HG03064 (cell line): Measurements from ENCODE around the gene ADGRG3.

Source experiments
- ATAC-seq: cut with Tn5 transposase; IDR thresholded peaks from one replicate; pipeline ENCODE4 v1.9.1; 2021; ENCODE audit warnings: low read depth; ENCODE audit not compliant: unreplicated experiment

The ADGRG3 gene, protein sequence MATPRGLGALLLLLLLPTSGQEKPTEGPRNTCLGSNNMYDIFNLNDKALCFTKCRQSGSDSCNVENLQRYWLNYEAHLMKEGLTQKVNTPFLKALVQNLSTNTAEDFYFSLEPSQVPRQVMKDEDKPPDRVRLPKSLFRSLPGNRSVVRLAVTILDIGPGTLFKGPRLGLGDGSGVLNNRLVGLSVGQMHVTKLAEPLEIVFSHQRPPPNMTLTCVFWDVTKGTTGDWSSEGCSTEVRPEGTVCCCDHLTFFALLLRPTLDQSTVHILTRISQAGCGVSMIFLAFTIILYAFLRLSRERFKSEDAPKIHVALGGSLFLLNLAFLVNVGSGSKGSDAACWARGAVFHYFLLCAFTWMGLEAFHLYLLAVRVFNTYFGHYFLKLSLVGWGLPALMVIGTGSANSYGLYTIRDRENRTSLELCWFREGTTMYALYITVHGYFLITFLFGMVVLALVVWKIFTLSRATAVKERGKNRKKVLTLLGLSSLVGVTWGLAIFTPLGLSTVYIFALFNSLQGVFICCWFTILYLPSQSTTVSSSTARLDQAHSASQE

DNA sequence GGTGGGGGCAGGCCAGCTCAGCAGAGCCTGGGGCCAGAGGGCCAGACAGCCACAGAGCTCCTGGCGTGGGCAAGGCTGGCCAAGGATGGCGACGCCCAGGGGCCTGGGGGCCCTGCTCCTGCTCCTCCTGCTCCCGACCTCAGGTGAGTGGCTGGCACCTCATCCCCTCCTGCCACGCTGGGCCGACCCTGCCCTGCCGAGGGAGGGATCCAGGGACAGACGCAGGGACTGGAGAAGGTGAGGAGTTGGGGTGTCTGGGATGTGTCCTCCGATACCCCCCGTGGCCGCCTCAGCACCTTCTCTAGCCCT, at the start of gene ADGRG3:
Gene ADGRG3 (plus strand): TSS at position 44 of the 309 bp plus-strand sequence. CDS start 42 bp downstream, at position 86.
- no peak for ATAC-seq

DNA sequence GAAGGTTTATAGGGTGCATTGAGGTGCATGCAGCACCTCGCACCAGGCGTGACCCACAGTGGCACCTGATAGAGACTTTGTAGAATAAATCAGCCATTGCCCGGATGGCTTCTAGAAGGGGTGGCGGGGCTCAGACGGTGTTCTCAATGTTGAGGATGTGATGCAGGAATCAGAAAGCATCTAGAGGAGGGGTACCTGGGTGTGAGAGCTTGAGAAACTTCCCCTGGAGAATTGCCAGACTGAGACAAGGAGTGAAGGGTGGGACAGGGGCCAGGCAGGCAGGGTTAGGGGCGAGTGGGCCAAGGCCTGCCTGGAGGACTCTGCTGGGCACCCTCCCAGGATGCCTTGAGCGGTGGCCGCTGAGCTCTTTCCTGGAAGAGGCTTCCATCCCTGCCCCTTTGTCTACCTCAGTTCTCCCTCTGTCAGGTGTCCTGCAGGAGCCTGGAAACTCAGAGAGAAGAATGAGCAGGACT, 48.9 kb upstream of the ADGRG3 start:
- ATAC-seq, result no peak

DNA sequence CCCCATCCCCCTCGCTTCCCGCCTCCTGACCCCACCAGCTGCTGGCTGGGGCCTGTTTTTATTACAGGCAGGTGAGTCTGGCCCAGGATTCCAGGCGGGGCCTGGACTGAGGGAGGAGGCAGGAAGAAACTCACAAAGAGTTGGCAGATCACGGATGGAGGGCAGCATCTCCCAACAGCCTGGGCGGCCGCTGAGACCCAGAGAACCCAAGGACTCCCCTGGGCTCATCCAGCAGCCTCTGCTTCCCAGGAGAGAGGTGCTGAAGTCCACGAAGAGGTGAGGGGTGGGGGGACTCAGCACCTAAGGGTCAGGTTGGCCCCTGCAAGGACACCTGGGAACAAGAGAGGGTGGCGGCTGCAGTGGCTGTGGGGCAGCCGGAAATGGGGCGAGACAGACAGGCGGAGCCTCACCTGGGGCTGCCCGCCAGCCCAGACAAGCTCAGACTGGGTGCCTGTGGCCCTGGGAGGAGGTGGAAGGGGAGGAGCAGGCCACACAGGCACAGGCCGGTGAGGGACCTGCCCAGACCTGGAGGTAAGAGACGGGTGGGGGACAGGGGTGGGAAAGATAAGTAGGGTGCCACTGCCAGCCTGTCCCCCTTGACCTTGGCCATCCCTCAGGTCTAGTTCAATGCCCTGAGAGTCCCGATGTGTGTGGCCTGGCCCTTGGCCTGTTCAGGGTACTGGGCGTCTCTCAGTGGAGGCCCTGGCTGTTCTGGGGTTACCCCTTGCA, 48.3 kb upstream of the ADGRG3 start:
- no peak for ATAC-seq

DNA sequence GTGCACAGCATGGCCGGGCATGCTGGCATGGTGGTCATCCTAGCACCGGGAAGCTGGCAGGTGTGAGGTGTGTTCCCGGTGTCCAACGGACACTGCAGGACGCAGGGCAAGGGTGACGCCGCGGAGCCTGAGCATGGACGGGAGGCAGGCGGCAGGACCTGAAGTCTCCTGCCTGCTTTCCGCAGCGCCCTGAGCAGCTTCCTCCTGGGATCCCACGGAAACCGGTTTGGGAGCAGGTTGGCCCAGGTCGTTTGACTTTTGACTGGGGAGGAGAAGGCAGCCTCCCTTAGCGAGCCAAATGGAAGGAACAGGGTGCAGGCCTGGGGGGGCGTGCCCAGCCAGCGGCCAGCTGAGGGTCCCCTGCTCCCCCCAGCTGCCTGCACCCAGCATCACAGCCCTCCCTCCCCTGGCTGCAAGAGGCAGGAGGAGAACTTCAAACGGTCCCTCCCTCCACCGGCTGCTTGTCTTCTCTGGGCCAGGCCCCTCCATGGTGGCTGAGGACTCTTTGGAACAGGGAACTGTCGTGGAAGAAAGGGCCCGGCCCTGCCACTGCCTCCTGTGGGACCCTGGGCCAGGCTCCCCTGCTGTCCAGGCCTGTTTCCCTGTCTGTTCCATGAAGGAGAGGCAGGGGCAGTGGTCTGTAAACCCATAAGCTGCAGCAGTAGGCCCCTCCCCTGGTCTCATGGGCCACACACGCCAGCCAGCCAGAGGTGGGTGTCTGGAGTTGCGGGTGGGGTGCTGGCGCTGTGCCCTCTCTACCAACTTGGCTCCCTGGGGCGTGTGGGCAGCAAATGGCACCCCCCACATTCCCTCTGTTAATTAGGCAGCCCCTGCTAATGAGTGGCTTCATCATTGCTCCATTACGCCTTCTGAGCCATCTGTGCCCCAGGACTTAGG, 47.5 kb upstream of the ADGRG3 start:
- ATAC-seq, result no peak

DNA sequence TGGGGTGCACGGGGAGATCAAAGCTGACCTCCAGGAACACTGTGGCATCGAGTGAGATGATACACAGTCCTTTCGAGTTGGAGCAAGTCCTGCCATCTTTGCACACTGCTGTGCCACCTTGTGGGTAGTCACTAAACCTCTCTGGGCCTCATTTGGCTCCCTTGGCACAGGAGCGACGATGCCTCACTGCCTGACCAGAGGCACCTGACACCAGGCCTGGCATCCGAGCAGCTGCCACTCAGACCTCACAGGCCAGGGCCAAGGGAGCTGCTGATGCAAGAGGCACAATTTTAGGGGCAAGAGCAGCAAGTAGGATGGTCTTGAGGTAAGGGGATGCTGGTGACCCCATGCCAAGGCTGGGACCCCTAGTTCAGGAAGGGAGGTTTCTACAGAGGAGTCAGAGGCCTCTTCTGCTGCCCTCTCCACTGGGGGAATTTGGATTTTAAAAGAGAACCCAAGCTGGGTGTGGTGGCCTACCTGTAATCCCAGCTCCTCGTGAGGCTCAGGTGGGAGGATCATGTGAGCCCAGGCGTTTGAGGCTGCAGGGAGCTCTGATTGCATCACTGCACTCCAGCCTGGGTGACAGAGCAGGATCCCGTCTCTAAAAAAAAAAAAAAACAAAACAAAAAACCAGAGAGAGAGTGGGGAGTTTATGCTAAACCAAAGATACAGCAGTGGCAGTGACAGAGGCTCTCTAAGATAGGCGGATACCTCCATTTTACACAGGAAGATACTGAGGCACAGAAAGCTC, 46.4 kb upstream of the ADGRG3 start:
- no peak for ATAC-seq

DNA sequence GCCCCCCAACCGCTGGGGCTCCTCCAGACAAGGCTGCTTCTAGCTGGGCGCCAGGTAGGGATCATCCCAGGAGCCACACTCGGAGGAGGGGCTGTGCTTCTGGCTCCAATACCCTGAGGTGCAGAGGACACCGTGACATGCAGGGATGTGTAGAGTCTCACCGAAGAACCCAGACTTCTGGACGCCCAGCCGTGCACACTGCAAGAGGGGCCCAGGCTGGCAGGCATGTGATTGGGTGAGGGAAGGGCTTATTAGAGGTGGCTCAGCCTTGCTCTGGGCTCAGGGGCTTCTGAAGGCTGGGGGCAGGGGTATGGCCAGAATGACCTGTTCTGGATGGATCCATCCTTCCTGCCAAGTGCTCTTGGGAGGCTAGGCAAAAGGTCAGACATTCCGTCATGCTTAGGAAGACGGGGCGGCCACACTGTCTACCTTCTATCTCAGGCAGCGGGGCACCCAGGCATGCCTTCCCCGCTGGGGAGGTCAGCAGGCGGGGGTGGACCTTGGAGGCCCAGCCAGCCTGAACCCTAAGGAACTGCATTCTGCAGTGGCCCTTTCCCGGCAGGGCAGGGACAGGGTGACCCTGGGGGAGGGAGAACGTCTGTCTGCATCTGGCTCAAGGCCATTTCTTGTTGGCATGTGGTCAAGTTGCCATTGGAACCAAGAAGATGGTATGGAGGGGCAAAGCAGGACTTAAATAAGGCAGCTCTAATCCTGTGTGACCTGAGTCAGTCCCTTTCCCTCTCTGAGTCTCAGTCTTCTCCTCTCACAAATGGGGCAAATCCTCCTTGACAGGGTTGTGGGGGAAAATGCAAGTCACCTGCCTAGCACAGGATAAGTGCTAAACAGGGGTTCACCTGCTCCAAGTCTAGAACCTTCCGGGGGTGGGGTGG, 45.5 kb upstream of the ADGRG3 start:
- no peak for ATAC-seq

DNA sequence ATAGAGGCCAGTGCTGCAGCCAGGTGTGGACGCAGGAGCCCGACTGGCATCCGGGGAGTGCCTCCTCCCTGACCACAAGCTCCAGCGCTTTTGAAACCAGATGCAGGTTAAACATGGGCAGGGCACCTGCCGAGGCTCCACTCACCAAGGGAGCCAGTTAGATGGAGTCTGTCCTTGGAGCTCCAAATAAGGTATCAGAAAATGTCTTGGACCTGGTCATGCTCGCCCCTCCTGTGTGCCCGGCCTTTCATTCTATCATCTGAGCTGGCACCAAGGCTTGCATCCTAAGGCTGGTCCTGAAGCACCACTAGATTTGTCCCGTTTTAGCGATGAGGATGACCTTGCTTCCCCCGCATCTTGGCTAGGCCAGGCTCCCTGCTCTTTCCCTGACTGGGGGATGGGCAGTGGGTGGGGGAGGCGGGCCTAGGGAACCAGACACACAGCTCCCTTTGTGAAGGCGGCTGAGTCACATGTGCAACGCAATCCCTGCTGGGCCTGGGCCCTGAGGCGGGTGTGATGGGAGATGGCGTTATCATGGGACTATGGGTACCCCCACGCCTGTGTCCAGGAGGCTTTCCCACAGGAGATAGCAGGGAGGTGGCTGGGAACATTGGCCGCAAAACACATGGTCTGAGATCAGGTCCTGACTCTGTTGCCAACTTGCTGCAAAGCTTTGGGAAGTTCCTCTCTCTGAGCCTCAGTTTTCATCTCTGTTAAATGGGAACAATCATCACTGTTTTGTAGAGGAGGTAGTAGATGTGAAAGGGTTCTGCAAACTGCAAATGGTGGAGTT, 44.7 kb upstream of the ADGRG3 start:
- no peak for ATAC-seq

DNA sequence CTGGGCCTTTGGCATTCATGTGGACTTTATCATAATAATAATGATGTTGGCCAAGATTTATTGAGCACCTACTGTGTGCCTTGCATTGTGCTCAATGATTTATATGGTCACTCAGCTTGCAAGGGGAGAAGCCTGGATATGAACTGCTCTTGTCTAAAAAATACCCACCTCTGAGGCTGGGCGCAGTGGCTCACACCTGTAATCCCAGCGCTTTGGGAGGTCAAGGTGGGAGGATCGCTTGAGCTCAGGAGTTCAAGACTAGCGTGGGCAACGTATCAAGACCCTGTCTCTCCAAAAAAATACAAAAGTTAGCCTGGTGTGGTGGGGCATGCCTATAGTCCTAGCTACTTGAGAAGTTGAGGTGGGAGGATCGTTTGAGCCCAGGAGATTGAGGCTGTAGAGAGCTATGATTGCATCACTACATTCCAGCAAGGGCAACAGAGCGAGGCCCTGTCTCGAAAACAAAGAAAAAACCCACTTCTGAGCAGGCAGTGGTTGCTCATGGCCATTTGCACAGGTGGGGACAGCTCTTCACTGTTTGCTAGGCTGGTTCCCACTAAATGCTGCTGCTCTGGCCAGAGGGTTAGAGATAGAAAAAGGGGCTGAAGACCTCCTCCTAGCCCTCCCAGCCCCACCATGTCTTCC, 43.9 kb upstream of the ADGRG3 start:
- ATAC-seq, result no peak

DNA sequence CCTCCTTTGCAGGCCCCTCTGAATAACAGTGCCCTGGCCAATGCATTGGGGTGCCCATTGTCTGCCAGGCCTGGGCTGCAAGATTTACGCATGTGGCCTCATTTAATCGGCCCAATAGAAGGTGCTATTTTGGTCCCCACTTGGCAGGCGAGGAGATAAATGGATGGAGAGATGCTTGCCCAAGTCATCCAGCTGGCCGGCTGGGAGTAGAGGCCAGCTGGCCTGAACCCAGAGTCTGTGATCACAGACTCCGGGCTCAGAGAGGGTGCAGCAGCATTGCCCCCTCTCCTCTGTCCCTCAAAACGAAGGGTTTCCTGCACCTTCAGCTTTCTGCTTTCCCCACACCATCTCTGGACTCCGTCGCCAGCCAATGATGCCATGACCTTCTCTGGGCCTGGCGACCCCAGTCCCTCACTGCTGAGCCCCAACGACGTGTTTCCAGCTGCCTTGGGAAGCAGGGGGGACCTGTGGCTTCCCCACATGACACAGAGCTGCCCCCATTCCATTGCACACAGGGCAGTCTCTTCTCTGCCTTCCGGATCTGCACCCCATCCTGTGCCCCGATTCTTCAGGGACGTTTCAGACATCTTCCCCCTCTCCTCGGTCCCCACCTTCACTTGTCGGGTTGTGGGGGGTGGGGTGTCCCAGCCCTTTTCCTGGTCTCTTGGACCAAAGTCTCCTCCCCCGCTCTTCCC, 43.2 kb upstream of the ADGRG3 start:
- ATAC-seq, result no peak

DNA sequence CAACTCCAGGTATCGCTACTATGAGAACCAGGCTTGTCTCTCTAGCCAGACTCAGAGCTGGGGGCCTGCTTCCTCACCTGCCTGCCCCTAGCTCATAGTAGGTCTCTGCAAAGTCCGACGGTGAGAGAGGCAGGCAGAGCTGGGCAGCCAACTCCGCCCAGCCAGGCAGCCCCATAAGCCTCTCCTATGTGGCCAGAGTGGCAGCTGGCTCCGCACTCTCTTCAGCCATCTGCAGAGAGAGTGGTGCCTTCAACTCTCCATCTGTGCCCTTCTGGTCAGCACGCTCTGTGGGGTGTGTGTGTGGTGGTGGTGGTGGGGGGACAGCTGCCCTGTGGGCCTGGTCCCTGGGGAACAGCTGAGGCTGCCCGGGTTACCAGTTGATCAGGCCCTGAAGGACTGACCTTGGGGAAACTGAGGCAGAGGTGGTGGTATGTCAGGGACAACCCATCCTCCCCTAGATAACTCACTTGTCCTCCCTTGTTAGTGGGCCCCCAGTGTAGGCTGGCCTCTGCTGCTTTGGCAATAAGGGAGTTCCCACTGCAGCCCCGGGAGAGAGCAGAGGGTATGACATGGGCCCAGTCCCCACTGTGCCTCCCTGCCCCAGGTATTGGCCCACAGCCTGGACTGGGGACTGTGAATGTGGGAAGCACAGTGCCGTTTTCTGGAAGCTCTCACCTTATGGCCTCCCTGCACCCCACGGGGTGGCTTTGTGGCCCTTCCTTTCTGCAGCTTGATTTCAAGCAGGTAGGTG, 41.5 kb upstream of the ADGRG3 start:
- no peak for ATAC-seq

DNA sequence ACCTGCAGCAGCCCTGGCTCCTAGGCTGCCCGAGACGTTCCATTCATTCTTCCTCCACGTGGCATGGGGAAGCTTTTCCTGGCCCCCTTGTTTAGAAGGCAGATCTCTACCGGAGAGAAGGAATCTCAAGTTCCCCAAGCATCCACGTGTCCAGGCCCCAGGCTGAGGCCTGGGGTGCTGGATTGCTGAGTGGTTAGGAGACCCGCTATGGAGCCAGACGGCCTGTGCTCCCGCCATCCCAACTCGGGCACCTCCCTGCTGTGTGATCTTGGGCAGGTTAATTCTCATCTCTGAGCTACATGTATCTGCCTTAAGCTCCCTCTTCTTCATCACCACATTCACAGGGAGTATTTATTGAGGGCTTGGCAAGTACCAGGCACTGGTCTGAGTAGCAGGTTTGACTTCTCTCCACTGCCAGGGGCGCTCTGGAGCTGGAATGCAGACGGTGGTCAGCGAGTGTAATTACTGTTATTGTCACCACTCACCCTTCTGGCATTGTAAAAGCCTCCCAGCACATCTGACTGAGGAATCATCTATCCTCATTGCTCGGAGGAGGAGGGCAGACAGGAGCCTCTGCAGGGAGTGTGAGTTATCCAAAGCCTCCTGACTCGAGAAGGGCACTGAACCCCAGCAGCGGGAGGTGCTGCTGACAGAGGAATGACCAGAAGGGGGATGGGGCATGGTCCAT, 40.8 kb upstream of the ADGRG3 start:
- no peak for ATAC-seq

DNA sequence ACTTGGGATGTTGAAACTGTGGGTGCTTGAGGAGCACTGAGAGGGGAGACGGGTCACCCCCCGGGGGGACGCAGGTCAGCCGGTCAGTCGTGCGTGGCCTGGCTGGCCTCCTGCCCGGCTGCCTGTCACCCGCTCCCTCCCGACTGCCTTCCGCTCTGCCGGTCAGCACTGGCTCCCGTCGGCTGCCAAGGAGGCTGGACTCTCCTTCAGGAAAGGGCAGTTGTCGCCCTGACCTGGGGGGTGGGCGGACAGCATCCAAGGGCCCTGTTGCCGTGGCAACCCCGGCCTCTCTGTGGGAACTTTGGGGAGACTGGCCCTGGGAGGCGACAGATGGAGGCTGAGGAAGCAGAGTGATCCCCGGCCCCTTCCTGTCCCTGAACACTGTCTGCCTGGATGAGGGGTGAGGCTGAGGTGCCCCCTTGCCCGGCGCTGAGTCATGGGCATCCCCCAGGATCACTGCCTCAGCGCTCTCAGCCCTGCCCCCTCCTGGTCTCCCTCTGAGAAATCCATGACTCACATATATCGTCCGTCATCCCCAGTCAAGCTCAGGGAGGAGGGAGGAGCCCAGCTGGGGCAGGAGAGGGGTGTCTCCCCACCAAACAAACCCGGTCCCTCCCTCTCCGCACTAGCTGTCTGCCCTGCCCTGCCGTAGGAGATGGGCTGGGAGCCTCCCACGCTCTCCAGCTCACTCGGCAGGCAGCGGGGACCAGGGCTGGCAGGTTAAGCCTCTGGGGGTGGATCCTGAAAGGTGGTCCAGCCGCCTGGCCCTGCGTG, 39.9 kb upstream of the ADGRG3 start, which contains the start of gene ADGRG1:
Gene ADGRG1 (plus strand): TSS at position 623 of the 774 bp plus-strand sequence. CDS start 21,658 bp downstream, outside the sequence.
- ATAC-seq, result no peak

DNA sequence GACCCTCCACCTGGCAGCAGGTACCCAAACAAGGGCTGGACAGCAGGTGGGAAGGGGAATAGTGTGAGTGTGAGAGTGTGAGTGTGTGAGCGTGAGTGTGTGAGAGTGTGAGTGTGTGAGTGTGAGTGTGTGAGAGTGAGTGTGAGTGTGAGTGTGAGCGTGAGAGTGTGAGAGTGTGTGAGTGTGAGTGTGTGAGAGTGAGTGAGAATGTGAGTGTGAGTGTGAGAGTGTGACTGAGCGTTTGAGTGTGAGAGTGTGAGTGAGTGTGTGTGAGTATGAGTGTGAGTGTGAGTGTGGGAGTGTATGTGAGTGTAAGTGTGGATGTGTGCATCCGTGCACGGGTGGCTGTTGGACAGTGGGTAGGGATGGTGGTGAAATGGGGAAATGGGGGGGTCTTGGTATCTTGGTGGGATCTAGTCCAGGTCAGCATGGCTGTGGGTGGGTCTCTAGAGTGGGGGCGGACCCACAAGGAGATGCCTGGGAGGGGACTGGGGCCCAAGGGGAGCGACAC, 39.3 kb upstream of the ADGRG3 start:
- no peak for ATAC-seq

DNA sequence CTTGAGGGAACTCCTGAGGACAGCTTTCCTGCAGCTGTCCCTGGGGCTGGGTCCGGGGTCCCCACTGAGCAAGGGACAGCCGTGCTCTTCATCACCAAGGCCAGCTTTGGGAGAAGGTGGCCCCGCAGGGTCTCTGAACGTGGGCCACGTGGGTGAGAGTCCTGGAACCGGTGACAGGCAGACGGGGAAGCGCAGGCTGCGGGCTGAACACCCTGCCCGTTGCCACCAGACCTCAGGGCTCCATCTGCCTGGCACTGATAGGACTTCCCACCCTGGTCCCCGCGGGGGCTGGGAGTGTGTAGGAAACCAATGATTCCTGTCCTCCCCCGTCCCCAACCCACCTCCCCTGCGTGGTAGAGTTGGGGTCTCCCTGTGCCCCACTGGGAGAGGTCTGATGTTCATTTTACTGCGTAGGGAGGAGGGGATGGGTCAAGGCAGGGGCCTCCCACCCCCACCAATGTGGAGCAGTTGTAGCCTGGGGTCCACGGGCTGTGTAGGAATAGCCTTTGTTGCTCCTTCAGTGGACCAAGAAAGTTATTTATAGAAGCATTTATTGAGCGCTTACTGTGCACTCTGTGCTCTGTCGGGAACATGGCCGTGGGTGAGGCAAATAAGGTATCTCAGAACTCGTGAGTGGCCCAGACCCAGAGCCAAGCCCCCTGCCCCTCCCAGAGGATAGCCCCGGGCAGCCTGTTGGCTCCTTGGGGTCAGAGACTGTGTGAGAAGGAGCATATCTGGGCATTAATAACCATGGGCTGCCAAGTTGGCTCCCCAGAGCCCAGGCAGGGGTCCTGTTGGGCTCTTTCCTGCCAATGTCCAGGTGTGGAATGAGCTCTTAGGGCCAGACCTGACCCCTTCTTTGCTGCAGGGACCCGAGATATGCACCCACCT, 38.3 kb upstream of the ADGRG3 start:
- ATAC-seq, result no peak
